Effector memory CD4-positive, alpha-beta T cell (primary cell): ENCODE results near the gene OR52K2.
"Not testable (repeated sequence)": the region's sequence is repeated elsewhere in the genome, so short reads cannot be mapped to it uniquely, and the experiment has no call there.

Experiments
- DNase-seq, 3 donors: peaks; one replicate each; pipeline ENCODE4 v3.0.0-alpha.2; 2020
- H3K27ac ChIP-seq: 2 replicates; pipeline ENCODE4 v1.7.0; 2013; ENCODE audit warnings: mild to moderate bottlenecking, low read length, moderate library complexity; ENCODE audit not compliant: insufficient read depth, poor library complexity, severe bottlenecking
- H3K27me3 ChIP-seq: replicated peaks from 2 replicates; pipeline ENCODE4 v1.7.0; 2013; ENCODE audit warnings: mild to moderate bottlenecking, low read length; ENCODE audit not compliant: insufficient read depth, control insufficient read depth, poor library complexity, severe bottlenecking
- H3K36me3 ChIP-seq: 2 replicates; pipeline ENCODE4 v1.7.0; 2013; ENCODE audit warnings: mild to moderate bottlenecking, low read length, moderate library complexity; ENCODE audit not compliant: control insufficient read depth, insufficient read depth
- H3K4me1 ChIP-seq: 2 replicates; pipeline ENCODE4 v1.7.0; 2013; ENCODE audit warnings: low read length, mild to moderate bottlenecking; ENCODE audit not compliant: control insufficient read depth, insufficient read depth, poor library complexity, severe bottlenecking
- H3K4me3 ChIP-seq: 2 replicates; pipeline ENCODE4 v1.7.0; 2013; ENCODE audit warnings: low read length, low read depth, mild to moderate bottlenecking; ENCODE audit not compliant: insufficient read depth, poor library complexity, severe bottlenecking
- H3K9me3 ChIP-seq: 2 replicates; pipeline ENCODE4 v1.7.0; 2013; ENCODE audit warnings: mild to moderate bottlenecking, low read length, moderate library complexity; ENCODE audit not compliant: control insufficient read depth

The OR52K2 gene

GRCh38 chr11:4467811-4468606 is 18.9 kb downstream of the OR52K2 start:
- H3K27me3 ChIP-seq, result no peaks in the 10 kb centered on the region
- no peak for DNase-seq
- no peaks in the 10 kb centered on the region for H3K36me3 ChIP-seq
- no peak overlapping the region for H3K4me3 ChIP-seq
- H3K9me3 ChIP-seq, result no peaks in the 10 kb centered on the region
- H3K27ac ChIP-seq, result no peak overlapping the region
- no peaks in the 10 kb centered on the region for H3K4me1 ChIP-seq

- H3K27me3 ChIP-seq, result peaks cover under 1% of the 10 kb centered on the region
- H3K4me3 ChIP-seq, result no peak overlapping the region
- H3K36me3 ChIP-seq, result no peaks in the 10 kb centered on the region
- H3K27ac ChIP-seq, result no peak overlapping the region
- H3K4me1 ChIP-seq, result no peaks in the 10 kb centered on the region
- no peaks in the 10 kb centered on the region for H3K9me3 ChIP-seq
- DNase-seq, result no peak
Observed at GRCh38 chr11:4479644-4480043, 30.5 kb downstream of the OR52K2 start.

- Histone ChIP-seq H3K36me3 (no peaks in the 10 kb centered on the region), H3K27me3 (no peaks in the 10 kb centered on the region), H3K4me1 (no peaks in the 10 kb centered on the region), H3K9me3 (no peaks in the 10 kb centered on the region), H3K27ac (no peak overlapping the region), H3K4me3 (no peak overlapping the region)
- no peak for DNase-seq
Observed at GRCh38 chr11:4480577-4481239, 31.6 kb downstream of the OR52K2 start.

GRCh38 chr11:4481240-4481582 is 32.1 kb downstream of the OR52K2 start:
- Histone ChIP-seq H3K4me3 (no peak overlapping the region), H3K4me1 (no peaks in the 10 kb centered on the region), H3K36me3 (no peaks in the 10 kb centered on the region), H3K27me3 (no peaks in the 10 kb centered on the region), H3K27ac (no peak overlapping the region), H3K9me3 (no peaks in the 10 kb centered on the region)
- DNase-seq, result no peak

GRCh38 chr11:4482445-4482844 is 33.4 kb downstream of the OR52K2 start, which contains the start of gene OR52K1:
OR52K1 (plus strand) TSS chr11:4482646; CDS start chr11:4488901, 6,255 bp downstream.
- Histone ChIP-seq H3K9me3 (no peaks in the 10 kb centered on the region), H3K4me1 (no peaks in the 10 kb centered on the region), H3K4me3 (no peak within 1 kb of the TSS), H3K27ac (no peak within 1 kb of the TSS), H3K36me3 (no peaks in the 10 kb centered on the region), H3K27me3 (no peaks in the 10 kb centered on the region)
- no peak for DNase-seq

- Histone ChIP-seq H3K4me3 (no peak overlapping the region), H3K9me3 (no peaks in the 10 kb centered on the region), H3K4me1 (no peaks in the 10 kb centered on the region), H3K27me3 (no peaks in the 10 kb centered on the region), H3K36me3 (no peaks in the 10 kb centered on the region), H3K27ac (no peak overlapping the region)
- DNase-seq, result no peak
Observed at GRCh38 chr11:4484310-4484709, 35.2 kb downstream of the OR52K2 start.

- DNase-seq, H3K4me1 ChIP-seq, H3K36me3 ChIP-seq, H3K27ac ChIP-seq, H3K4me3 ChIP-seq, H3K9me3 ChIP-seq, H3K27me3 ChIP-seq: not testable (repeated sequence)
Observed at GRCh38 chr11:4491405-4491804, 42.3 kb downstream of the OR52K2 start.

GRCh38 chr11:4491878-4492606 is 42.9 kb downstream of the OR52K2 start:
- Histone ChIP-seq H3K4me3 (no peak overlapping the region), H3K4me1 (peaks cover 3% of the 10 kb centered on the region), H3K27me3 (no peaks in the 10 kb centered on the region), H3K9me3 (no peaks in the 10 kb centered on the region), H3K36me3 (no peaks in the 10 kb centered on the region), H3K27ac (no peak overlapping the region)
- no peak for DNase-seq

- Histone ChIP-seq H3K9me3 (no peaks in the 10 kb centered on the region), H3K36me3 (no peaks in the 10 kb centered on the region), H3K27me3 (no peaks in the 10 kb centered on the region), H3K27ac (no peak overlapping the region), H3K4me1 (peaks cover 3% of the 10 kb centered on the region), H3K4me3 (no peak overlapping the region)
- no peak for DNase-seq
Observed at GRCh38 chr11:4493480-4493818, 44.4 kb downstream of the OR52K2 start.

GRCh38 chr11:4495487-4495886 is 46.4 kb downstream of the OR52K2 start:
- no peaks in the 10 kb centered on the region for H3K9me3 ChIP-seq
- H3K27me3 ChIP-seq, result no peaks in the 10 kb centered on the region
- no peak overlapping the region for H3K27ac ChIP-seq
- DNase-seq, result no peak
- H3K4me3 ChIP-seq, result no peak overlapping the region
- no peaks in the 10 kb centered on the region for H3K36me3 ChIP-seq
- H3K4me1 ChIP-seq, result peaks cover 3% of the 10 kb centered on the region
